ENCODE results near the gene NDOR1. TPM values are rescaled to one million over a fixed set of nuclear protein-coding genes. Genes with fewer than 3 reads are reported as not detected.

The NDOR1 gene
- total RNA-seq, 1 experiment from 2014 or later = 31.8 TPM

DNA sequence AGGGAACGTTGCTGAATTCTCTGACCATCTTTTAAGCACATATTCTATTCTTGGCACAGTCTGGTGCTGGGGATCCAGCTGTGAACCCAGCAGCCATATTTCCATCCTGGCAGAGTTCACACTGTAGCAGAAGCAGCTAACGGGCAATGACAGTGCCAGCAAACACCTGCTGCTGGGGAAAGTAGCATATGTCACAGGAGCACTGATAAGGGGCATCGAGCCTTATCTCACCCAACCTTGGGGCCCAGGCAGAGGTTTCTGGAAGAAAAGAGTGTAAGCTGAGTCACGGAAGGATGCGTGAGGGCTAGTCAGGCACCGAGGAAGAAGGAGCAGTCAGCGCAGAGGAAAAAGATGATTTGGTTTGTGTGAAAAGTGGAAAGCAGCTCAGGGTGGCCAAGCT, 1.1 kb downstream of the NDOR1 start:
- Histone ChIP-seq H3K4me3 (ENCODE audit: low read depth, low read length) (peak overlapping the region; percentile 89; the same call in 1 of the 2 replicates), H3K9me3 (no peaks in the 10 kb centered on the region), H3K4me1 (peaks cover 17% of the 10 kb centered on the region), H3K27me3 (replicated peaks; ENCODE audit: control insufficient read depth, insufficient read depth, low read length) (no peaks in the 10 kb centered on the region), H3K36me3 (ENCODE audit: control insufficient read depth, insufficient read depth, low read length) (no peaks in the 10 kb centered on the region; the same call in 1 of the 2 replicates)
- ChIA-PET POLR2A (no interaction called here), CTCF (no interaction called here)
- H3K27me3 Mint-ChIP-seq (ENCODE audit: insufficient read depth, unreplicated experiment) = no peaks in the 10 kb centered on the region
- H3K4me3 Mint-ChIP-seq (ENCODE audit: unreplicated experiment) = peak overlapping the region; percentile 92
- peaks cover 12% of the 10 kb centered on the region for H3K4me1 Mint-ChIP-seq (ENCODE audit: low read depth, unreplicated experiment)
- H3K9me3 Mint-ChIP-seq (ENCODE audit: unreplicated experiment) = no peaks in the 10 kb centered on the region
- peak overlapping the region; percentile 94 for H3K27ac Mint-ChIP-seq (ENCODE audit: unreplicated experiment)
- peaks cover 40% of the 10 kb centered on the region for H3K36me3 Mint-ChIP-seq (ENCODE audit: insufficient read depth, unreplicated experiment)
- TF ChIP-seq CTCF (IDR thresholded peaks at IDR 0.05; ENCODE audit: insufficient read depth in 1 of 2, low read depth in 1 of 2, low read length in 1 of 2, severe bottlenecking in 1 of 2, unreplicated experiment in 1 of 2) = no peak
- intact Hi-C loops (cut with micrococcal nuclease; ENCODE audit: unreplicated experiment) = no loop called here
- DNase-seq = no peak
- BruUV-seq (replicated peaks) = no TSS peak

DNA sequence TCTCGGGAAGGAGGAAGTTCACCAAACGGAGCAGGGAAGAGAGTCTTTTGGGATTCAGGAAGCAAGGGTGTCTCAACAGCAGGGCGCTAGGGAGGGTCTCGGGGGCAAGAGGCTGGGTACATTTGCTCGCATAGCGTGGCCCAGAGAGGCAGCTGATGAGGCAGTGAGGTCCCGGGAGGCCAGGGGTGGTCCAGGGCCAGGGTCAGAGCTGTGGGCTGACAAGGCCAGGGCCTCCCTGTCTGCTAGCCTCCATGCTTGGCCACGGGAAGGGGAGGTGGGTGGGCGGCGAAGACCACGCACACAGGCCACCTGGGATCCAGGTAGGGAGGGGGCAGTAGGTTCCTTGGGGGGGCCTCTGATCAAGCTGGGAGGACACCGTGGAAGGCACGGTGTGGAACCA, 6.0 kb downstream of the NDOR1 start:
- POLR2A ChIA-PET = no interaction called here
- CTCF ChIA-PET = no interaction called here
- TF ChIP-seq CTCF (IDR thresholded peaks at IDR 0.05; ENCODE audit: insufficient read depth in 1 of 2, low read depth in 1 of 2, low read length in 1 of 2, severe bottlenecking in 1 of 2, unreplicated experiment in 1 of 2) = no peak
- no peaks in the 10 kb centered on the region for H3K27me3 ChIP-seq (replicated peaks; ENCODE audit: control insufficient read depth, insufficient read depth, low read length)
- no peak for DNase-seq
- Mint-ChIP-seq H3K4me1 (ENCODE audit: low read depth, unreplicated experiment) (peaks cover 9% of the 10 kb centered on the region), H3K27ac (ENCODE audit: unreplicated experiment) (no peak overlapping the region), H3K27me3 (ENCODE audit: insufficient read depth, unreplicated experiment) (no peaks in the 10 kb centered on the region), H3K9me3 (ENCODE audit: unreplicated experiment) (no peaks in the 10 kb centered on the region), H3K4me3 (ENCODE audit: unreplicated experiment) (no peak overlapping the region), H3K36me3 (ENCODE audit: insufficient read depth, unreplicated experiment) (peaks cover 30% of the 10 kb centered on the region)
- H3K4me3 ChIP-seq (ENCODE audit: low read depth, low read length) = no peak overlapping the region
- intact Hi-C loops (cut with micrococcal nuclease; ENCODE audit: unreplicated experiment) = no loop called here
- H3K36me3 ChIP-seq (ENCODE audit: control insufficient read depth, insufficient read depth, low read length) = no peaks in the 10 kb centered on the region; the same call in 1 of the 2 replicates
- H3K9me3 ChIP-seq = no peaks in the 10 kb centered on the region
- peaks cover 4% of the 10 kb centered on the region; the same call in 1 of the 2 replicates for H3K4me1 ChIP-seq
- BruUV-seq (replicated peaks) = no TSS peak

GRCh38 chr9:137212520-137212919, 7.0 kb downstream of the NDOR1 start:
- ChIA-PET CTCF (no interaction called here), POLR2A (no interaction called here)
- no peaks in the 10 kb centered on the region for H3K27me3 Mint-ChIP-seq (ENCODE audit: insufficient read depth, unreplicated experiment)
- DNase-seq = no peak
- Histone ChIP-seq H3K4me3 (ENCODE audit: low read depth, low read length) (no peak overlapping the region), H3K36me3 (ENCODE audit: control insufficient read depth, insufficient read depth, low read length) (no peaks in the 10 kb centered on the region; the same call in 1 of the 2 replicates), H3K9me3 (no peaks in the 10 kb centered on the region), H3K4me1 (peaks cover 9% of the 10 kb centered on the region), H3K27me3 (replicated peaks; ENCODE audit: control insufficient read depth, insufficient read depth, low read length) (no peaks in the 10 kb centered on the region)
- no peak overlapping the region for H3K27ac Mint-ChIP-seq (ENCODE audit: unreplicated experiment)
- H3K36me3 Mint-ChIP-seq (ENCODE audit: insufficient read depth, unreplicated experiment) = peaks cover 29% of the 10 kb centered on the region
- BruUV-seq (replicated peaks) = no TSS peak
- H3K4me1 Mint-ChIP-seq (ENCODE audit: low read depth, unreplicated experiment) = peaks cover 6% of the 10 kb centered on the region
- intact Hi-C loops (cut with micrococcal nuclease; ENCODE audit: unreplicated experiment) = no loop called here
- no peak overlapping the region for H3K4me3 Mint-ChIP-seq (ENCODE audit: unreplicated experiment)
- TF ChIP-seq CTCF (IDR thresholded peaks at IDR 0.05; ENCODE audit: insufficient read depth in 1 of 2, low read depth in 1 of 2, low read length in 1 of 2, severe bottlenecking in 1 of 2, unreplicated experiment in 1 of 2) = no peak
- no peaks in the 10 kb centered on the region for H3K9me3 Mint-ChIP-seq (ENCODE audit: unreplicated experiment)

Data from Caco-2 (cell line).